HG03565 (cell line): ENCODE results near the gene C4BPA.

Experiments
- ATAC-seq: cut with Tn5 transposase; IDR thresholded peaks from one replicate; pipeline ENCODE4 v1.9.1; 2021; ENCODE audit warnings: mild to moderate bottlenecking, moderate library complexity; ENCODE audit not compliant: unreplicated experiment

C4BPA gene

DNA sequence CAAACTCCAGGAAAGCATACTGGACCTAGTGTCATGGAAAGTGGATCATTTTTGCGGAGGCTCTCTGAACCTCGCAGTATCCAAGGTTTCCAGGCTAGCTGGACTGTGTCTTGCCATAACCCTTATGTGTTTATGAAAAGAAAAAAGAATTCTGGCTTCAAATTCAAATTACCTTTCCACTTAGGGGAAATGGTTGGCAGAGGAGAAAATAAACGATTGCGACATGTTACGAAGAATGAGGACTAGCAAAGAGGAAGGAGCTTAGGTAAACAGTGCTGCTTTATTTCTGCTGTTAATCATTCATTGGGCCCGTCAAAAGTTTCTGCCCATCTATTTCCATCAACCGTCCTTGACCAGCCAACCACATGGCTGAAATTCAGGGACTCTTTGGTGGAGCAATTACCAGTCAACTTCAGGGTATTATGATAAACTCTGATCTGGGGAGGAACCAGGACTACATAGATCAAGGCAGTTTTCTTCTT, at the start of gene C4BPA:
Gene C4BPA (plus strand): TSS at position 342 of the 482 bp plus-strand sequence. CDS start 8,793 bp downstream, outside the sequence.
- ATAC-seq: no peak

DNA sequence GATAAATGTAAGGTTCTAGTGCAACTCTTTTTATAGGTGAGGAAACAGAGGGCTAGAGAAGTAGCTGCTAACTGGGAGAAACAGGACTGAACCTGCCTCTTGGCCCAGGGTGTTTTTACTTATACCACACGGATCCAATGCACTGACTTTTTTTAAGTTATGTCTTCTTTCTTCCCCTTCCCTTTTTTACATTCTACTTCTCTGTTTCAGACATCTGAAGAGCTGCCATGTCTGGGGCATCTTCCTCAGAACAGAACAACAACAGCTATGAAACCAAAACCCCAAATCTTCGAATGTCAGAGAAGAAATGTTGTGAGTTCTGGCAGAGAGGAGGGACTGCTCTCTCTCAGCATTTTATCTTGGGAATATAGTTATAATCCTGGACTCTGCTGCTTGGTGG, 49.5 kb upstream of the C4BPA start:
- no peak for ATAC-seq

DNA sequence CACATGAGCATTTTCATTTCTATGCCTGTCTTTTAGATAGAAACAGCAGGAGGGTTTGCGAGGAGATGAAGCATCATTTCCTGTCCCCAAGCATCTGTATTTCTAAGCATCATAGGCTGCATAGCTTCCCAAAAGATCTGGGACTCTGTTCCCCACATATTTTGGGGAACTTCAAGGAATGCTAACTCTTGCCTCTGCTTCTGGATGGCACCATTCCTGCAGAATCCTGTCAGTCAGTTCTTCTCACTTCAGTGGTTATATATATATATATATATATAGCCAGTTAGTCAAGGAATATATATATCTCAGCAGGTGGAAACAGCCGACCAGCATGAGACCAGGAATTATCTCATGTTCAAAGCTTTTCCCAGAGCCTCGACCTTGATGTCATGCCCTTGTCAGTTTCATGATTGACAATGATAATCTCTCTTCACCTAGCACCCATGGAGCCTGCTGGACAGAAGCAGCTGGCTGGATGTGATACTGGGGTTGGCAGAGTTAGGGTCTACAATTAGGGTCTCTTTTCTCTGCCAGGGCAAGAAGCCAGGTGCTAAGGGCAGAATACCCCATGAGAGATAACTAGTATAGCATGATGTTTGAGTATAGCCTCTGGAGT, 48.5 kb upstream of the C4BPA start:
- no peak for ATAC-seq

DNA sequence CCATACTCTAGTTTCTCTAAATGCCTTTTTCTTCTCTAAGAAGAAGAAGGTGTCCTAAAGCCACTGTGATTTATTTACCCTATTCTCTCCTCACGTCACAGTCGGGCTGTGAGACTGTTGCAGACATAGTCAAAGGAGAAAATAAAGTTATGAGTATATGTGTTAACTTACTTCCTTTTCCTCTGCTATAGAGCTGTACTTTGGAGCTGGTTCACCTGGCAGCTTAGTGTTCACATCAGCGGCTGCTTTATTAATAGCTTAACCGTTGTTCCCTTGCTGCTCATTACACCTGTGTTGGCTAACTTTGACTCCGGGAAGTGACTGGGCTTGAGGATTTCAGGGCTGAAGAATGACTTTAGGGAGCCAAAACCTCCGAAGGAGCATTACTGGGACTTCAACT, 47.4 kb upstream of the C4BPA start:
- ATAC-seq: no peak

DNA sequence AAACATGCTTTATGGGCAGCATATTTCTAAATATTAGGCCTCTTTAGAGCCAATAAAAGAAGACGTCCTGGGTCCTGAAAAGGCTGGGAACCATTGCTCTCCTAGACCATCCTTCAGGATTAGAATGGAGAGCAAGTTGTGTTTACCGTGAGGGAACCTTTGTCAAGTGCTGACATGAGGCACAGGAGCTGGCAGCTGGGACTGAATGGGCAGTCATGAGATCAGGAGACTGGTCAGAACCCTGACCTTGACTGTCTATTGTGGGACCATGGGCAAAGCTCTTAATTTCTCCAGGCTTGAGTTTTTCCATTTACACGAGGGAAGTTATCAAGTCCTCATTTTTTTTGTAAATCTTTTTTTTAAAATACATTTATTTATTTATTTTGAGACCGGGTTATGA, 45.8 kb upstream of the C4BPA start:
- ATAC-seq: no peak

DNA sequence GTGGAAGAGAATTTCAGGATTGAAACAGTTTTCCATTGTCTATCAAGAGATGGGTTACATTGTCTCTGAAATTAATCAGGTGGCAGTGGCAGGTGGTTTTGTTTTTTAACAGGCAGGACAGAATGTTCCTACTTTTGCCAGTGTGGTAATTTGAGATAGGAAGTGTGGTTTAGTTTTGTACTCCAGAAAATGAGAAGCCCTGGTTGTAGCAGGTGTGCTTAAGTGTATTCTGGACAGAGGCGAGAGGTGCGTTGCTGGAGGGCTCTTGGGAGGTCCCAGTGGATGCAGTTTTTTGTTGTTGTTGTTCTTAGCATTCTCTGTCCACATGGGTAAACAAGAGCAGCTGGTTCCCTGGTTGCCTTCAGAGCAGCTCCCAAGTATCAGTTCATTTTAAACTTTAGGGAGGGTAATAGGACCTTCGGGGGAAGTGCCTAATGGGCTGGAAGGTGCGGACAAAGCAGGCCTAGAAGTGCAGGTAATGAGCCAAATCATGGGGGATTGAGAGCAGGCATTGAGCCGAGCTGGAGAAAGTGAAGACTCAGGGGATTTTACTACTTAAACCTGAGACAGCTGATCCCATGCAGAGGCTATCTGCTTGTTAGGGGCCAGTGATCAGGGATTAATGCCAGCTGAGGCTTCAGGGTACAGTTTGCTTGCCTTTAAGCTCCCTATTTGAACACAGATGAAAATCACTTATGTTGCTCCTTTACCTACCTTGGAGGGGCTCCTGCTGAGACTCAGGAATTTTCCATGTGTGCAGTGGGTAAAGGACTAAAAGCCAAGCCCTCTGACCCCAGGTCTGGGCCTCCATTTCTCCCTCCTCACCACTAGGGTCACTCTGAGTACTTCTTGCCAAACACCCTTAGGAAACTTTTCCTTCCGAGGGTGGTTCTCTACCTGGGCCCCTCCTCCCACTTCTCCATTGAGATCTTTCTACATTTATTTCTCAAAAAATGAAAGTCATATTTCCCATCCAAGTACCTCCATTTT, 44.9 kb upstream of the C4BPA start:
- no peak for ATAC-seq

DNA sequence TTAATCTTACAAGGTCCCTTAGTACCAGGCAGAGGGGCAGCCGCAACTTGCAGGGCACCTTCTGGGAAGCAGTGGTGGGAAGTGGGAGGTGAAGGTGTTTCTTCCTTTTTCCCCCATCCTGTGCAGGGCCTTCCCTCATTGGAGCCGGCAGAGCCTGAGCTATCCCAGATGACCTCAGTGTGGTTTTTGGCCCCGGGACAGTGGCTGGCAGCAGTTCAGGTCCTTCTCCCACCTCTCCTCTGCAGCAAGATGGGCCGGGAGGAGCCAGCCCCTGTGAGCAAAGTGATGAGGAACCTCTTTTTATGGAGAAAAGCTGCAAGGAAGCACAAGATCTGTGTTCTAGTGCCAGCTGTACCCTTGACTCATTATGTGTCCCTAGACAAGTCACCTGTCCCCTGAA, 44.2 kb upstream of the C4BPA start:
- no peak for ATAC-seq

DNA sequence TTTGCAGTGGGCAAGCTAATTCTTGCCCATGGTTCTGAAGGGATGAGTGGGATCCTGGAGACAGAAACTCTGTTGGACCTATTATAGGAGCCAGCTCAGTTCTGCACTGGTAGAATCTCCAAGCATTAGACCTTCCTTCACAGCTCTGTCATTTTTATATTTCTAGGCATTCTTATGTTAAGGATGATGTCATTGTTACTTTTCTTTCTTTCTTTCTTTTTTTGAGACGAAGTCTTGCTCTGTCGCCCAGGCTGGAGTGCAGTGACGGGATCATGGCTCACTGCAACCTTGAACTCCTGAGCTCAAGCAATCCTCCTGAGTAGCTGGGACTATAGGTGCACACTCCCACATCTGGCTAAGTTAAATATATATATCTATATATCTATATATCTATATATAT, 43.4 kb upstream of the C4BPA start:
- ATAC-seq: no peak

DNA sequence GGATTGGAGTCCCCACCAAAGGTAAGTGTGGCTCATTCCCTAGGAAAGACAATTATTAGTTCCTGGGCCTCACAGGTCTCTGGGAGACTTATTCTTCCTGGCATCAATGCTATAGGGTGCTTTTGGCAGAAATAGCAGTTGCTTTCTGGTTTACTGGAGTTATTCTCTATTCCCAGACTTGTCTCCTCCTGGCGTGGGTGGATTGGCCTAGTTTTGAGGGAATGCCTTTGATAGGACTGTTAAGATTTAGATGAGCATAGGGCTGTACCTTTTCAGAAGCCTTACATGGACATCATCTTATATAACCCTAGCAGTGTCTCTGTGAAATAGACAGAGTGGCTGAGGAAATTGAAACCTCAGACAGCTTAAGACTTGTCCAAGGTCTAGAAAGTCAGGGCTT, 42.0 kb upstream of the C4BPA start:
- no peak for ATAC-seq

DNA sequence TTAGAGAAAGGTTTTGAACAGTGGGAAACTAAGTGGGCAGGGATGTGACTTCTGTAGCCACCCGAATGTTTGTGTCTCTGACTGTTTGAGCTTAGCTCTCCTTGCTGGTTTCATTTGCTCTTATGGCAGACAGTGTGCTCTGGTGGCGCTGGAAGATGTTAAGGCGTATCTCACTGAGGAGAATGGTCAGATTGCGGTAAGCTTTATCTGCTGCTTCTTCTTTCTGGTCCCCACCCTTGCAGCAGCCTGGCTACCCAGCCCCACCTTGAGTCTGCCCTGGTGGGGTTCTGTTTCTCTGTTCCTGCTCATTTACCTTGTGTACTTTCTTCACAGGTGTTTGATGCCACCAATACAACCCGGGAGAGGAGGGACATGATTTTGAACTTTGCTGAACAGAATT, 41.0 kb upstream of the C4BPA start:
- no peak for ATAC-seq

DNA sequence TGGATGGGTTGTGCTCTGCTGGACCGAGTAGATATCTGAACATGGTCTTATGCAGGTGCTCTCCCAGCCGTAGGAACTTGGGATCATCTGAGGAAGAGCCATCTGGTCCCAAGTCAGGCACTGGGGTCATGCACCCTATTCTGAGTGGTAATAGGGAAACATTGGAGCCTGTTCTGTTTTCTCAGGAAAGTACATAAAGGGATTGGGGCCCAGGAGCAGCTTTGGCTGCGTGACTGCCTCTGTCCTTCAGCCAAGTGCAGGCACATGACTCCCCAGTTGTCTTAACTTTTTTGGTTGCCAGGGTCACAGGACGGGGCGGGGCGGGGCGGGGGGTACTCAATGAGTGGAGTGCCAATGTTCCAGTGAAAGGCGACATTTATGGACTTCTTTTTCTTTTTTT, 39.5 kb upstream of the C4BPA start:
- ATAC-seq: no peak

DNA sequence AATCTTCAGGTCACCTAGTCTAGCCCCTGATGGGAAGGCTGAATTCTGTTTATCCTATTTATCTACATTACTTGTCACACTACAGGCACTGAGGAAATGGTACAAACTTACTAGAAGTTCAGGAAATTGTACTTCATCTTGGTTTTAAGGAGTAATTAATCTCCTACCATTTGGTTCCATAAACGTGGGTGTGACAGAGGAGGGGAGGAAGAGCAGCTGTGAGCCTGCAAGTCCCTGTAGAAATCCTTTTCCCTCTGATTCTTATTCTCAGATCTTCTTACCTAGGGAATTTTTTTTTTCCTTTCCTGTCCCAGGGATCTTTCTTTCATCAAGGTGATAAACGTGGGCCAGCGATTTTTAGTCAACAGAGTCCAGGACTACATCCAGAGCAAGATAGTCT, 36.8 kb upstream of the C4BPA start:
- no peak for ATAC-seq

DNA sequence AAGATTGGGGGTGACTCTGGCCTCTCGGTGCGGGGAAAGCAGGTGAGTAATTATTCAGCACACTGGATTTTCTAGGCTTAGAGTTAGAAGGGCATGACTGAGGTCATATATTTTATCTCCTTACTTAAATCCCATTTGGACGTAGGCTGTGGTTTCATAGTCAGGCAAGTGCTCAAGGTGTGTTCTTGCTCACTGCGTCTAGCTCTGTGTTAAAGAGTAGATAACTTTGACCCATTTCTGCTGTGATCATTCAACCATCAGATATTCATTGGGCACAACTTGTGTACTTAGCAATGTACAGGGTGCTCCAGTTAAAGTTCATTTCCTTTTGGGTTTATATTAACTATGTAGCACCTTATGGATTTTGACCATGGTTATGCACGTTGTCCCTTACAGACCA, 36.4 kb upstream of the C4BPA start:
- ATAC-seq: no peak

DNA sequence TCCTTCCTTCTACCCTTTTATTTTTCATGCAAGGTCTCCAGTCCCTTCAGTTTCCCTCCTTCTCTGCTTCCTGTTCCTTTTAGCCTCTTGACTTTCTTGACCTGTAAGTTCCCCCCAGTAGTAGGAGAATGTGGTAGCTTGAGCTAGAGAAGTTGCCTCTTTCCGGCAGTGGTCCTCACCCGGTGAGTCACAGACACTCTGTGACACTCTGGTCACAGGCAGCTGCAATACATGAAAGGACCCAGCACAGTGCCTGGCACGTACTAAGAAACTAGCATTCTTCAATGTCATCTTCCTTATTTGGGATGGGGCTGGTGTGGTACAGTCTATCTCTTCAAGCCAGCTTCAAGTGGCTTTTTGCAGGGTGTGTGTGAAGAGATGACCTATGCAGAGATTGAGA, 35.0 kb upstream of the C4BPA start:
- ATAC-seq: no peak

DNA sequence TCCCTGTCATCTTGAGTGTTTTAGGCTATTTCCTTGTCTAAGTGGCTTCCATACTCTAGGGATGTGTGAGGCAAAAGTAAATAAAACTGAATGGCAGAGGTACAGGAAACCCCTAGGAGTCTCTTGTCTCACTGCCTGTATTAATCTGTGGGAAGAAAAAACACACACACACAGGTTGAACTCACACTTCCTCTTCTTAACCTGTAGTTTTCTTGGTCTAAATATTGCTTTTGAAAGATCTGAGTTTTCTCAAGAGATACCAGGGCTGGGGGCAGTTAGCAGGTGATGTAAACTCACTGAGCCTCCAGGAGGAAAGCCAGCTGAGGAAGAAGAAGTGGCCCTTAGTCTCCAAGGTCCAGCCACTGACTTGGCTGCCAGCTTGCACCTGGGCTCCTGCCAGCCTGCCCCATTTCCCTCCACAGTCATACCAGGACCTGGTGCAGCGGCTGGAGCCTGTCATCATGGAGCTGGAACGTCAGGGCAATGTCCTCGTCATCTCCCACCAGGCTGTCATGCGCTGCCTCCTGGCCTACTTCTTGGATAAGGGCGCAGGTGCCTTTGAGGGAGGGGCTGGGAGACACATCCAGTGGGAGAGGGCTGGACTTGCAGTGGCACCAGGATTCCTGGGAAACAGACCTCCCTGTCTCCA, 34.1 kb upstream of the C4BPA start:
- no peak for ATAC-seq

DNA sequence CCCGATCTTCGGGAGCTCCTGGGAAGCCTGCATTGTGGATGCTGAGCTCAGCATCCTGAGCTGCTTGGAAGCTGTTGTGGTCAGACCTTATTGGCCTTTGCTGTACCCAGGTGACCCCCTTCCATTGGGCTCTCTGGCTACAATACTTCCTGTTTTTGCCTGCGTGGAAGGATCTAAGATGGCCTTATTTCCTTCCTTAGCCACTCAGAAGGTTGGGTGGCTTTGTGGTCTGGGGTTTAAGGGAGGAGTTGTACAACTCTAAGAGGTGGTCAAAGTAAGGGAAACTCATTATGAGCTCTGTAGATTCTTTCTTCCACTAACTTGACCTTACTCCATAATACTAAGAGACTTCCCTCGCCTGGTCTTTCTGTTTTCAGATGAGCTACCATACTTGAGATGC, 33.2 kb upstream of the C4BPA start:
- ATAC-seq: no peak

DNA sequence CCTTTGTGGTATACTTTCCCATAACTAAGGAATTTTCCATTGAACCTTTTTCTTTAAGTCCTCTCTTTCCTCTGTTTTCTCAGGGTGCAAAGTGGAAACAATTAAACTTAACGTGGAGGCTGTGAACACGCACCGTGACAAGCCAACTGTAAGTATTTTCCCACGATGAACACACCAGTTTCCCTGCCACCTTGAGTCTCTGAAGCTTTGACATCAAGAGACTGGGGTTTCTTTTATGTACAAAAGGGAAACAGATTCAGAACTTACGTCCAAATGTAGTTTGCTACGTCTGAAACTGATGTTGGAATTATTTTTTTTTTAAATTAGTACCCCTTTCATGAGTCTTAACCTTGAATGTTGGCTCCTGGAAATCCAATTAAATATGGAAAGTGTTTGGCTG, 32.6 kb upstream of the C4BPA start:
- ATAC-seq: no peak

DNA sequence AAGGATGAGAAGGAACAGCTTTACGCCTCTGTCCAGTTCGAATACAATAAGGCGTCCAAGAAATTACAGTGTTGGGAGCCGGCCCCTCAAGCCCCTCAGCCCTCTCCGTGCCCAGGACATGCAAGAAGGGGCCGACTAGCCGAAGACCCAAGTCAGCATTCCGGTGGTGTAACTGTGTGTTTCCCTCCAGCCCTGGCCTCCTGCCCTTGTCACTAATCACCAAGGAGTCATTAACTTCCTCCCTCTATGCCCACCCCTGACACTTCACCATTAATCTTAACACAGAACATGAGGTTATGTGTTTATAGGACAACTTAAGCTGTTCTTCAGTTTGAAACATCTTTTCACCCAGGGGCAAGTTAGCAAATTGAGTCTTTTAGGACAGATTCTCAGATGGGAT, 31.8 kb upstream of the C4BPA start:
- no peak for ATAC-seq

DNA sequence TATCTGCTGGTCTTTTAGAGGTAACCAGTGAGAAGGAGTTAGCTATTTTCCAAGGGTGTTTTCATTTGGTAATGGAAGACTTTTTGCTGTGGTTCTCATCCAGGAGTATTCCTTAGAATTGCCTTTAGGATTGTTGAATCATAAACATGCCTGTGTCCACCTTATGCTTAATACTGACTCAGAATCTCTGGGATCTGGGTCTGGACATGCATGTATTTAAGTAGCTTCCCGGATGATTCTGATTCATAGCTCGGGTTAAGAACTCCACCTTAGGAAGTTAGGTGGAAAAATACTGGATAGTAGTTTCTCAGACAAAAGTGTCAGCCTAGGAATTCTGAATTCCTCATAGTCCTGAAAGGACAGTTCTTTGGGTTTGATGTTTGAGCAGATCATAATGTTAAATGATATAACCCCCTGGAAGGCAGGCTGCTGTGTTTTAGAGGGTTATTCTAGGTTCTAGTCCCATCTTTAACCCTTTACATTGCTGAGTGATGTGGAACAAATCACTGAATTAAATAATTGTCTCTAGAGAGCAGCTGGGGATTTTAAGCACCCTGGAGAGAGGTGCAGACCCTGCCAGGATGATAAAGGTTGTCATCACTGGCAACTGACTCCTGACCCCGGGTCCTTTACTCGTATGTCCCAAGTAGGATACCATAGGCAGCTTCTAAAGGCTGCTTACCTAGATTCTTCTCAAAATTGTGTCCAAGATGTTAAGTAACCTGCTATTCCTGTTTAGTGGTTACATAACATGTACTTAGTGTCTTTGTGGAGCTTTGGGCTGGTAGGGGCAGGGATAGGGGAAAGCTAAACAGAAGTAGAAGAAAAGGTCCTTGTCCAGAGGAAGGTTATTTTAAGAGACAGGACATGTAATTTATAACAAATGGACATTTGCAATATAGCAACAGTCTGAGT, 29.9 kb upstream of the C4BPA start:
- ATAC-seq: no peak

DNA sequence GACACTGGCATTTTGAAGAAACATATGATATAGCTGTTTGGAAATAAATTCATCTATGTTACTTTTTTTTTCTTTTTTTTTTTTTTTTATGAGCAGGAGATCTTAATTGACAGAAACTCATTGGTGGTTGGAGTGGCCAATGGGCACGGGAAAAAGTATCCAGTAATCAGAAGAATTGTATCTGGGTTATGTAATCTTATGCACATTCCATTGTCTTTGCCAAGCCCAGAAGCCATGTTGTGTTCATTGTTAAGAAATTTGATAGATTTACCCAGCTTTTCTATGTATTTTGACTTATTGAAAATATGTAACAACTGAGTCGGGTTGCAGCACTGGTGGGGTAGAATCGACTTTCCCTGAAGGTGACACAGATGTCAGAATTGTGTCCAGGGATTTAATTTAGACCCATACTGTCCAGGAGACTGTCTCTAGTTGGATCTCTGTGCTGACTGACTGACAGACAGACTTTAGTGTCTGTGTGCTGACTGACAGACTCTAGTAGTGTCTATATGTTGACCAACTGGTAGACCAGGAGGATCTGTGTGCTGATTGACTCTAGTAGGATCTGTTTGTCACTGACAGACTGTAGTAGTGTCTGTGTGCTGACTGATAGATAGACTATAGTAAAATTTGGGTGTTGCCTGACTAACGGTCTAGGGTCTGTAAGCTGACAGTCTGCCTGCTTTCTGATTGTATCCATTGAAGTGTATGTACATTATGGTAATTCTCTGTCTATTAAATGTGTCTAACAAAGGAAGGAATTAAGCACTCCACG, 27.7 kb upstream of the C4BPA start:
- no peak for ATAC-seq
